NAMALWA (cell line): ENCODE results near the gene COPS2.

Source experiments
- DNase-seq: peaks from one replicate; pipeline ENCODE4 v3.0.0-alpha.2; 2015; ENCODE audit warnings: low spot score

Gene COPS2

GRCh38 chr15:49155834-49156627 lies 632 bp upstream of the COPS2 start:
- no peak for DNase-seq

DNA sequence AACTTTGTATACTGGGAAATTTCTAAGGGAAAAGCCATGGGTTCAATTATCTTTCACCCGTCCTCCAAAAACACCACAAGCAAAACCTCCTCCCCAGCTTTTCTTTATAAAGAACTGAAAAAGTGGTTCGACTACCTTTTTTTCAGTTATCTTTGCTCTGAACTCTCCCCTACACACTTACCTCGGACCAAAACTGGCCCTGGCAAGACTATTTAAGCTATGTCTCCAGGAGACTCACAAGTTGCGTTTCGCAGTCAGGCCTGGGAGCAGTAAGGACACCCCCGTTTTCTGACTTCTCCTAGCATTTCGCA lies 645 bp downstream of the COPS2 start:
- DNase-seq, result no peak

DNA sequence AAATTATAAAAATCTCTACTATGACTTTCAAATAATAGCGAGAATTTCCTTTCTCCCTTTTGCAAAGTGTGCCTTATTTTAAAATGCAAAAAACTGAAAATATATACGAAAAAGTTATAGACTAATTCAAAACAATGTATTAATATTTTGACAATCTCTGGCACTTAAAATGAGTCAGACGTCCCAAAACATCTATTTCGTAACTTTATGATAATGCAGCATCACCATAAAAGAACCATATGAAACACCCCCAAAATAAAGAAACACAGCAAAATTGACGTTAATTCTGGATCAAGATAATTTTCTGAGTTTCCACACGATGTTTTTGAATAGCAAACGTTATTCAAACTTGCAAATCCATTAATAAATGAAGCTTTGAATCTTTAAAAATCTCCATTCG lies 1.0 kb downstream of the COPS2 start:
- DNase-seq, result no peak

DNA sequence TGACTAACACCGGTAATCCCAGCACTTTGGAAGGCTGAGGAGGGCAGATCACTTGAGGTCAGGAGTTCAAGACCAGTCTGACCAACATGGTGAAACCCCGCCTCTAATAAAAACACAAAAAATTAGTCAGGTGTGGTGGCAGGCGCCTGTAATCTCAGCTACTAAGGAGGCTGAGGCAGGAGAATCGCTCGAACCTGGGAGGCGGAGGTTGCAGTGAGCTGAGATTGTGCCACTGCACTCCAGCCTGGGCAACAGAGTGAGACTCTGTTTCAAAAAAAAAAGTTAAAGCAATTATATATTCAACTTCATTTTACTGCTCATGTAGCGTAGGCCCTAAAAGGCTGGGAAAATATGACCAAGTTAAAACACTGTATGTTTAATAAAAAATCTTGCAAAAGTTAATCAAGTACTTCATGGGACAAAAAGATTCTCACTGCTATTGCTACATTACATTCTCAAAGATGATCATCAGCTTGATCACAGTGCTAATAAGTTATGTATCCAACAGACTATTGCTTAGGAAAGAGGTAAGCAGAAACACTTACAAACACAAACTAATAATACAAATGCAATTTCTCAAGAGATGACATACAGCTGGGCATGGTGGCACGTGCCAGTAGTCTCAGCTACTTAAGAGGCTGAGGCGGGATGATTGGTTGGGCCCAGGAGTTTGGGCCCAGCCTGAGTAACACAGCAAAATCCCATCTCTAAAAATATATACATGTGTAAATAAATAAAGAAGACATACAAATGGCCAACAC lies 2.7 kb downstream of the COPS2 start:
- DNase-seq, result no peak

- DNase-seq, result no peak
These were observed 3.6 kb downstream of the COPS2 start for GRCh38 chr15:49151831-49152230.

- DNase-seq, result no peak
These were observed 6.7 kb downstream of the COPS2 start for GRCh38 chr15:49148727-49149126.

DNA sequence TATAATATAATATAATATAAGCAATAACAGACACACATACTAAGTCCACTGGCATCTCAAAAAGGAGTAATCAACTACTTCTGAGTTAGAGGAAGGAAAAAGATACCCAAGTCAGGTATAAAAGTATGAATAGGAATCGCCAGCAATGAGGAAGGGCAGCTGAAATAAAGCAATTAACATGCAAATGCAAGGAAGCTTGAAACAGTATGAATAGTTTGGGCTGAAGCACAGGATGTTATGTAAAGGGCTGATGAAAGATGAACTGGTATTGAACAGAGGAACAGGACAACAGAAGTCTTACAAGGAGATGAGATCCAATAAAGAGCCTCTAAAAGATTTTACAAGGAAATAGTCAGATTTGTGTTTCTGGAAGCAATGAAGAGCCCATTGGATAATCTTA lies 7.1 kb downstream of the COPS2 start:
- no peak for DNase-seq

DNA sequence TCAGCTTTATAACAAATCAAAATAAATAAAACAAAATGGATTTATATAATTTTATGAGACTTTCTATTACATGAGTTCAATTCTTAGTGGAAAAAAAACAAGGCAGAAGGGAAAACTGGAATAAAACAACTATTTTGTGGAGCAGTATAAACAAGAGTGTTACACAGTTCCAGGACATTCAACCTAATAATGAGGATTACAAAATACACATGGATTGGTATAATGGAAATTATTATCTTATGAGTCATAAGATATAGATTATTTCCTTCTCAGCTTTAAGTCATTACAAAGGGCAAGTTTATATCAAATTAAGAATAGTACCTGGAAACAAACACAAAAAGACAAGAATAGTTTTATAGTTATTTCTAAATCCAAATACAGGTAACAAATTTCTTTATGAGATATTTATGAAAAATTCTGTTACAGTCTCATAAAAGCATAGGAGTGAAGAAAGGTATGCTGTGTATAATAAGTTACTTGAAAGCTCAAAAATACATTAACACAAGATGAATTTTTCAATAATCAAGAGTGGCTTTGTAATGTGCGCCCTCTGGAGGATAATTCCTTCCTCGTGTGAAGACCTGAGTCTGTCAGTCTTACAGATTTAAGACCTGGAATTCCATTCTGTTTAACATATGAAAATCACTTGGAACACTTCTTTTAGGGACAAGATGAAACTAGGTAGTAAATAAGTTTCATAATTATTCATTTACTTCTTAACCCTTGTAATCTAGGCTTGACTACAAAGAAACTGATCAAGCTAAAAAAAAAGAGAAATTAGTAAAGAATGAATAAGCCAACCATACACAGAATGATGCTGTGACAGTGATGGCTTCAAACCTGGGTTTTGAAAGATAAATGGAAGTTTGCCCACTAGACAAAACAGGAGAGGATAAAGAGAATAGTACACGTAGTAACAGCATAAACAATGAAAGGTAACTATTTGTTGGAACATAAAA lies 9.5 kb downstream of the COPS2 start:
- DNase-seq, result peak; percentile 76

DNA sequence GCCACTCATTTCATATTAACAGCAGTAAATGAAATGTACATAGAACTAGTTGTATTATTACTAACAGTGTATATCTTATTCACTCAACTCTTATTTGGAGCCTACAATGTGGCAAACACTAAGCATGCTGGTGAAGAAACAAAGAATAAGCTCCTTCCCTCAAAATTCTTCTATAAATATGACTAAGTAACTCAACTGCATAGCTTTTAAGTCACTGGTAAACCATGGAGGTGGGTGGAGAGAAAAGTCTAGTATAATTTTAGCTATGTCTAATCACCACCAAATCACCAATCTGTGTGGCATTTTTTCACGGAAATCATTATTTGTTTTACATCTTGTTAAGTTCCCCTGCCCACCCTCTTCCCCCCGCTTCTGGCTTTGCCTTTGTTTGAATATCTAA lies 17.5 kb downstream of the COPS2 start:
- no peak for DNase-seq

- DNase-seq, result no peak
These were observed 19.5 kb downstream of the COPS2 start for GRCh38 chr15:49135911-49136310.

DNA sequence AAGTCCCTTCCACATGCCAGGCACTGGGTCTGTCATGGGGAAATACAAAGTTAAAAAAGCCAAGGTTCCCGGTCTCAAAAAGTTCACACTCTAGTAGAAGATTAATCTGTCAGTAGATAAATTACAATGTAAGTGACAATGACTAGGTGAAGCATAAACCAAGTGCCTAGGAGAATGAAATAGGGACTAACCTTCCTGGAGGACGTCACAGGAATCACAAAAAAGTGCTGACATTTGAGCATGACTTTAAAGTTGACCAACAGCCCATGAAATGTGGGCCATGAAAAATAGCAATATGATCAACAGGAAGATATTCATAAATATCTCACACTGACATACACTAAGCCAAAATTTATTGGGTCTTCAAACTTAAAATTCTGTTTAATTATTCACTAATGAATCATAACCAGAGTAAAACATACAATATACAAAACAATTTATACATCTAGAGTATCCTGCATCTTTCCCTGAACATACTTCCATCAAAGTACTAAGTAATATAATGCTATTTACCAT lies 20.0 kb downstream of the COPS2 start:
- DNase-seq, result no peak

DNA sequence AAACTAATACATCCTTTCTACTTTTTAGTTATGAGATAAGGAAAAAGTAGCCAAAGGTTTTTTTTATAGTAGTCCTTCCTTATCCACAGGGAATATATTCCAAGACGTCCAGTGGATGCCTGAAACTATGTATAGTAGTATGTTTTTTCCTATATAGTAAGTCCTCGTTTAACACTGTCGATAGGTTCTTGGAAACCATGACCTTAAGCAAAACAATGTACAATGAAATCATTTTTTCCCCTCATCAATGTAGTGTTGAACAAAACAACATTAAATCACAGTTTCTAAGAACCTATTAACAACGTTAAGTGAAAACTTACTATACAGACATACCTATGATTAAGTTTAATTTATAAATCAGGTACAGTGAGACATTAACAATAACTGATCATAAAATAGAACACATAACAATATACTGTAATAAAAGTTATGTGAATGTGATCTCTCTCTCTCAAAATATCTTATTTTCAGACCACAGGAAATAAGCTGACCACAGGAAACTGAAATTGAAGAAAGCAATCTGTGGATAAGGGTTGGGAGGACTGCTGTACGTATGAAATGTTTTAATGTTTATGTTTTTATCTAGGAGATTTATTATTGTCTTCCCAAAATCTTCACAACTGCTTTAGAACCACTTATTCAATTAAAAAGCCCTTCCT lies 20.6 kb downstream of the COPS2 start:
- DNase-seq, result no peak

GRCh38 chr15:49131403-49131802 lies 24.0 kb downstream of the COPS2 start:
- no peak for DNase-seq

DNA sequence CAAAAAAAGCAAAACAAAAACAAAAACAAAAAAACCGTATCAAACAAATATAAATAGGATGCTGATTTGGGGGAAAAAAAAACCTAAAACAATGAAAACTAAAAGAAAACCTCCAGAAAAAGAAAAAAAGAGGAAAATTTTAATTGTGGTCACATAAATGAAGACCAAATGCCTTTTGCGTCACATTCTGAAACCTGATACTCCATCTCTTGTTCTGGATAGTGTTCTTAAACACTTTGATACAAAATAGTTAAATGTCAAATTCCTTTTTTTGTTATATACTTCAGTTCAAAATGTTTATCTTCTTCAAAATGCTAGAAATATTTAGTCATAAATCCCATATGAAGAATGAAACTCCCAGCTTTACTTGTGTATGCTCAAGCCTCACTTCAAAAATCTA lies 31.0 kb downstream of the COPS2 start:
- DNase-seq, result no peak

GRCh38 chr15:49122541-49123062 lies 32.8 kb downstream of the COPS2 start:
- DNase-seq, result no peak

DNA sequence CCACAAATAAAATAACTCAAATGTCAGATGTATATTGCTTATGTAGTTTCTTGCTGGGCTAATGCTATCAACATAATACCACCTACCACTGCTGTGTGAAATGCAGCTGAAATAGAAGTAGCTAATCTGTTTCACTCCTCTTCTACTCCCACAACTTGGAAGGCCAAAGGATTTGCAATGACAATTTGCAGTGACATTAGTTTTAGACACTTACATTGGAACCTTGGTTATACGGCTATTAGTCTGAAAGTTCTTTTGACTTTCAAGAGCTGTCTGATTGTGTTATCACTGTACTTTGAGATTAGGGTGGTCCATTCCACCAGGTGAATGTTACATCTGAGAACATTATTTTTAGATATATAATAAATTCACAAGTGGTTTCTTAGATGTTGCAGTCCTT lies 33.5 kb downstream of the COPS2 start:
- no peak for DNase-seq

DNA sequence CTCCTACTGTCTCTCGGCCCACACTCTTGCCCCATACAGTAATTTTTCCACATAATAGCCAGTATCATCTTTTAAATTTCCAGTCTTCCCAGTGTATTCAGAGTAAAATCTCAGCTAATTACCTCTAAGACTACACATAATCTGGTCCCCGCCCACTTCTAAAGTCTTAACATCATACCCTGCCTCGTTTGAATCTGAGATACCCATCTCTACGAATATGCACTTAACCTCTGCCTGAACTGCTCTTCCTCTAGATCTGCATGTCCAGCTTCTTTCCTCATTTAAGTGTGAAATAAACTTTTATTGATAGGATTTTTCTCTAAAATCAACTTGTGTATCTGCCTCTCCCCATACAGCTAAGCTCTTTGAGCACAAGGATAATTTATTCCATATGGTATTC lies 34.6 kb downstream of the COPS2 start:
- DNase-seq, result no peak

DNA sequence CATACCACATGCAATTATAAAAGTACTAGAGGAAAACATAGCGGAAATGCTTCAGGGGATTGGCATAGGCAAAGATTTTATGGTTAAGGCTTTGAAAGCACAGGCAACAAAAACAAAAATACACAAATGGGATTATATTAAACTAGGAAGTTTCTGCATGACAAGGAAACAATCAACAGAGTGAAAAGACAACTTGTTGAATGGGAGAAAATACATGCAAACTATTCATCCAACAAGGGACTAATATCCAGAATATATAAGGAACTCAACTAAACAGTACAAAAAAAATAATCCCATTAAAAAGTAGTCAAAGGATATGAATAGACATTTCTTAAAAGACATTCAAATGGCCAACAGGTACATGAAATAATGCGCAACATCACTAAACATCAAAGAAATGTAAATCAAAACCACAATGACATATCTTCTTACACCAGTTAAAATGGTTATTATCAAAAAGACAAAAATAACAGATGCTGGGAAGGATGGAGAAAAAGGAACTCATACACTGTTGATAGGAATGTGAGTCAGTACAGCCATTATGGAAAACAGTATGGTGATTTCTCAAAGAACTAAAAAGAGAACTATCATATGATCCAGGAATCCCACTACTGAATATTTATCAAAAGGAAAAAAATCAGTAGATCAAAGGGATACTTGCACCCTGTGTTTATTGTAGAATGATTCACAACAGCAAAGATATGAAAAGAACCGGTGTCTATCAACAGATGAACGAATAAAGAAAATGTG lies 39.1 kb downstream of the COPS2 start:
- no peak for DNase-seq

- DNase-seq, result no peak
These were observed 40.3 kb downstream of the COPS2 start for GRCh38 chr15:49115062-49115461.

DNA sequence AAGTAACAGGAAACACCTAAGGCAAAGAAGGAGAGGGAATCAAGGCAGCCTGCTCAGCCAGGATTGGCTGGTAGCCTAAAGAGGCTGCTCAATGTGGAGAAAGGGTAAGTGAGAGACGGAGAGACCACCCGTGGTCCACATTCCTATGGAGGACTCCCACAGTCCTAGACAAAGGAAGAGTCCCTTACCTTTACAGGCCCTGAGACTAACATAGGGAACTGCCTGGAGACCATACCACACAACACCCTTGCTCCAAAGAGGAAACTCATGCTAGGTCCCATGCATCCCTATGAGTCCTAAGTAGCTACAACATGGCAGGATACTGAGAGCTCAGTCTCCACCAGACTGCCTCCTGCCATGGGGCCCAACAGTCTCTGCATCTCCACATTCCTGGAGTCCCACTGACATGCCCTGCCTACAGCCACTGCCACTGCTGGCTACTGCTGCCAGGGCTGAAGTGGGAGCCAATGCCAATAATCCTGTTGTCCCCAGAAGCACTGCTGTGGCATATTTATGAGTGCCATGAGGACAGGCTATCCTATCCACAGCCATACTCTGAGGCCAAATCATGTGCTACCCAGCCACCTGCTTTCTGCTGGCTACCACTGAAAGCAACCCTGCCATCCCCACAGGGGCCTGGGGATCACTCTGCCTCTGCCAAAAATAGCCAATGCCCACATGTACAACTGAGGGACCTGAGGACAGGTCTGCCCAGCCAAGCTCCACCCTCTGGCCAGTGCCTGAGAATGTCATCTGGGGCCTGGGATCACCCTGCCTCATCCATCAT lies 45.0 kb downstream of the COPS2 start:
- no peak for DNase-seq
